GM12892 (cell line): ENCODE results near the gene KIR2DL1.

ENCODE experiments used
- POLR2A ChIP-seq: IDR thresholded peaks from 2 replicates; pipeline ENCODE4 v1.6.1; 2011; ENCODE audit warnings: low read depth, low read length, control low read depth
- POLR2AphosphoS5 ChIP-seq: IDR thresholded peaks from 2 replicates; pipeline ENCODE4 v1.6.1; 2011; ENCODE audit warnings: low read depth, low read length, control low read depth

DNA sequence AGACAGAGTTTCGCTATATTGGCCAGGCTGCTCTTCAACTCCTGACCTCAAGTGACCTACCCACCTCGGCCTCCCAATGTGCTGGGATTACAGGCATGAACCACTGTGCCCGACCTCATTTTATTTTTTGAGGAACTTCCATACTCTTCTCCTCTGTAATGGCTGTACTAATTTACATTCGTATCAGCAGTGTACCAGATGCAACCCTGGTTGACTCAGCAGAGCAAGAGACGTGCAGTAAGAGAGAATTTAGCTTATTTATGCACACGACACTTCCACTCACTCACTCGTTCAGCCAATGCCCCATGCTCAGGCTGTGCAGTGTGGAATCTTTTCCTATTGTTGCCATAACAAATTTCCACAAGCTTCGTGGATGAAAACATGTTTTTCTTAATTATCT lies 38.4 kb upstream of the KIR2DL1 start:
- TF ChIP-seq POLR2A (no peak), POLR2AphosphoS5 (no peak)
